Fibroblast of mammary gland (primary cell): ENCODE measurements around the gene IDH2.

Experiments
- DNase-seq: peaks from one replicate; pipeline ENCODE4 v3.0.0-alpha.2; 2010; ENCODE audit warnings: low read depth
- H3K4me3 ChIP-seq: 2 replicates; pipeline ENCODE4 v1.5.1; 2011; ENCODE audit warnings: low read depth, mild to moderate bottlenecking, low read length, moderate library complexity; ENCODE audit not compliant: control insufficient read depth
- CTCF ChIP-seq: conservative IDR thresholded peaks from 2 replicates; pipeline ENCODE4 v1.5.1; 2011; ENCODE audit warnings: low read depth, low read length, inconsistent platforms; ENCODE audit not compliant: control insufficient read depth, insufficient read depth

The IDH2 gene

GRCh38 chr15:90058775-90059174 lies 43.5 kb downstream of the IDH2 start:
- no peak for TF ChIP-seq CTCF
- DNase-seq: no peak

GRCh38 chr15:90058308-90058707 lies 44.0 kb downstream of the IDH2 start:
- no peak overlapping the region for H3K4me3 ChIP-seq
- TF ChIP-seq CTCF: no peak
- no peak for DNase-seq

More at GRCh38 chr15:90058775-90059174, 43.5 kb downstream of the IDH2 start:
- H3K4me3 ChIP-seq: no peak overlapping the region

GRCh38 chr15:90056529-90056928 lies 45.7 kb downstream of the IDH2 start:
- H3K4me3 ChIP-seq: no peak overlapping the region
- no peak for TF ChIP-seq CTCF
- no peak for DNase-seq

- DNase-seq: no peak
- H3K4me3 ChIP-seq: no peak overlapping the region
- no peak for TF ChIP-seq CTCF
Measured at GRCh38 chr15:90055182-90055581, 47.1 kb downstream of the IDH2 start.

- no peak overlapping the region for H3K4me3 ChIP-seq
- no peak for DNase-seq
- no peak for TF ChIP-seq CTCF
Measured at GRCh38 chr15:90054618-90055097, 47.6 kb downstream of the IDH2 start.

- no peak for TF ChIP-seq CTCF
- H3K4me3 ChIP-seq: no peak overlapping the region
- DNase-seq: no peak
Measured at GRCh38 chr15:90053685-90054466, 48.4 kb downstream of the IDH2 start.
